Measurements from ENCODE around the gene TTLL5.

GRCh38 chr14:75645056-75645455 is 16.0 kb upstream of the TTLL5 start:
- TF ChIP-seq CTCF (IDR thresholded peaks at IDR 0.05) (no peak), CBX8 (IDR thresholded peaks at IDR 0.05) (no peak), CHD4 (IDR thresholded peaks at IDR 0.05; ENCODE audit: borderline replicate concordance) (no peak), RNF2 (IDR thresholded peaks at IDR 0.05; ENCODE audit: borderline replicate concordance, low read depth) (no peak), CBX2 (IDR thresholded peaks at IDR 0.05; ENCODE audit: borderline replicate concordance, low read depth) (no peak), RARB (CRISPR knock-in tag; IDR thresholded peaks at IDR 0.05) (no peak), JUN (IDR thresholded peaks at IDR 0.05) (no peak), NFE2L2 (conservative IDR thresholded peaks at IDR 0.05; ENCODE audit: low read length) (no peak), RFX5 (IDR thresholded peaks at IDR 0.05) (no peak), SMC3 (IDR thresholded peaks at IDR 0.05) (no peak), POLR2A (IDR thresholded peaks at IDR 0.05; ENCODE audit: low read length) (no peak), KDM1A (IDR thresholded peaks at IDR 0.05; ENCODE audit: low read depth) (no peak), ESRRA (IDR thresholded peaks at IDR 0.05; ENCODE audit: borderline replicate concordance, low read length) (no peak), MAX (IDR thresholded peaks at IDR 0.05) (no peak)

All from A549 (cell line).